ENCODE data around the gene ATP5ME. TPM values are rescaled to one million over a fixed set of nuclear protein-coding genes. Genes with fewer than 3 reads are reported as not detected.

ATP5ME gene
- polyA plus RNA-seq, 1 of the 3 experiments (the other 2 are of a cell fraction): 1,185 TPM

DNA sequence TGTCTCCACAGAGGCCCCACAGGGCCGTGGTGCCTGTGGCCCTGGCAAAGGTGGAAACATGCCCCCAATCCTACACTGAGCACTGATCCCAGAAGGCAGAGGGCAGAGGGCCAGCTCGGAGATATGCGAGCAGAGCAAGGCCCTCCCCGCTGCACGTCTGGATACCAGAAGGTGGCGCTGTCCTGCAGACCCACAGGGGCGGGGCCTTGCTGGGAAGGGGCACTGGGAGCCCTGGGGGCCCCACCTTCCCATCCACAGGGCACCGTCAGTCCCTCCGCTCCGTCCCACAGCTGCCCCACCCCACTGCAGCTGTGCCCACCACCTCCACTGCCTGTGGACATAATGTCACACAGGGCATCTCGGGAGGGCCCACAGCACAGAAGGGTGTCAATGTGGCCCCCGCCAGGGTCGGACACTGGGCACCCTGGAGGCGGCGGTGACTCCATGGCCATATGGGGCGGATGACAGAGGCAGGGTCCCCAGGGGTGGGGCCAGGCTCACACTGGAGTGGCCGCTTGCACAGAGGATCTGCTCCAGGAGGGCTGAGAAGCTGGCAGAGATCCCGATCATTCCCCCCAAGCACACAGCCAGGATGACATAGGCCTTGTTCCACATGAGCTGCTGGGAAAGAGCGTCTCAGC, 10.0 kb upstream of the ATP5ME start:
- POLR2A ChIA-PET: interaction anchor here (0.5 to 1.6 kb wide), 4 partner anchors 9 to 369 kb away, joined by 3 to 8 read pairs (median 4); partner anchors contain the start of genes ATP5ME and MYL5
- Histone ChIP-seq H3K79me2 (ENCODE audit: insufficient read depth) (no peaks in the 10 kb centered on the region), H3F3A (replicated peaks; ENCODE audit: insufficient read depth) (peaks cover 11% of the 10 kb centered on the region), H3K4me1 (ENCODE audit: control insufficient read depth in 1 of 2, insufficient read depth in 2 of 2, low read depth in 1 of 2, low read length in 1 of 2) (peaks cover 13 to 38% of the 10 kb centered on the region in 2 experiments; a peak in 3 of 4 replicates), H3K4me2 (no peak overlapping the region; the same call in 1 of the 2 replicates), H2AFZ (ENCODE audit: low read depth) (no peak overlapping the region), H3K27me3 (ENCODE audit: insufficient read depth) (no peaks in the 10 kb centered on the region), H3K4me3 (ENCODE audit: low read depth in 2 of 2, low read length in 1 of 2) (peak overlapping the region in 1 of 2 experiments; percentile 36; a peak in 1 of 4 replicates), H3K36me3 (replicated peaks in 1 of 2; ENCODE audit: control insufficient read depth in 1 of 2, insufficient read depth in 2 of 2, low read length in 1 of 2) (no peaks in the 10 kb centered on the region), H3K27ac (ENCODE audit: low read depth in 2 of 2, low read length in 1 of 2) (peak overlapping the region in 1 of 2 experiments; percentile 62; a peak in 2 of 4 replicates), H3K9me3 (no peaks in the 10 kb centered on the region), H3K9ac (no peak overlapping the region), H4K20me1 (ENCODE audit: insufficient read depth) (no peaks in the 10 kb centered on the region), H3K9me2 (no peaks in the 10 kb centered on the region)
- 6% methylated on average over 7 of the region's 19 CpGs for WGBS (ENCODE audit: low lambda C conversion rate)
- DNase-seq: peak; percentile 90
- no peak for TF ChIP-seq NRF1 (IDR thresholded peaks at IDR 0.05; ENCODE audit: low read depth, low read length)
- peak; percentile 49 for TF ChIP-seq RAD21 (IDR thresholded peaks at IDR 0.05; ENCODE audit: low read length)
- TF ChIP-seq, protein P1, sequence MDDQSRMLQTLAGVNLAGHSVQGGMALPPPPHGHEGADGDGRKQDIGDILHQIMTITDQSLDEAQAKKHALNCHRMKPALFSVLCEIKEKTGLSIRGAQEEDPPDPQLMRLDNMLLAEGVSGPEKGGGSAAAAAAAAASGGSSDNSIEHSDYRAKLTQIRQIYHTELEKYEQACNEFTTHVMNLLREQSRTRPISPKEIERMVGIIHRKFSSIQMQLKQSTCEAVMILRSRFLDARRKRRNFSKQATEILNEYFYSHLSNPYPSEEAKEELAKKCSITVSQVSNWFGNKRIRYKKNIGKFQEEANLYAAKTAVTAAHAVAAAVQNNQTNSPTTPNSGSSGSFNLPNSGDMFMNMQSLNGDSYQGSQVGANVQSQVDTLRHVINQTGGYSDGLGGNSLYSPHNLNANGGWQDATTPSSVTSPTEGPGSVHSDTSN (IDR thresholded peaks at IDR 0.05): peak; percentile 6; the same call in 1 of the 2 replicates
- TF ChIP-seq SMC3 (IDR thresholded peaks at IDR 0.05; ENCODE audit: low read depth, low read length): peak; percentile 36
- TF ChIP-seq, protein P2, sequence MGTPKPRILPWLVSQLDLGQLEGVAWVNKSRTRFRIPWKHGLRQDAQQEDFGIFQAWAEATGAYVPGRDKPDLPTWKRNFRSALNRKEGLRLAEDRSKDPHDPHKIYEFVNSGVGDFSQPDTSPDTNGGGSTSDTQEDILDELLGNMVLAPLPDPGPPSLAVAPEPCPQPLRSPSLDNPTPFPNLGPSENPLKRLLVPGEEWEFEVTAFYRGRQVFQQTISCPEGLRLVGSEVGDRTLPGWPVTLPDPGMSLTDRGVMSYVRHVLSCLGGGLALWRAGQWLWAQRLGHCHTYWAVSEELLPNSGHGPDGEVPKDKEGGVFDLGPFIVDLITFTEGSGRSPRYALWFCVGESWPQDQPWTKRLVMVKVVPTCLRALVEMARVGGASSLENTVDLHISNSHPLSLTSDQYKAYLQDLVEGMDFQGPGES (IDR thresholded peaks at IDR 0.05; ENCODE audit: low read depth, low read length): no peak
- TF ChIP-seq, protein P3, sequence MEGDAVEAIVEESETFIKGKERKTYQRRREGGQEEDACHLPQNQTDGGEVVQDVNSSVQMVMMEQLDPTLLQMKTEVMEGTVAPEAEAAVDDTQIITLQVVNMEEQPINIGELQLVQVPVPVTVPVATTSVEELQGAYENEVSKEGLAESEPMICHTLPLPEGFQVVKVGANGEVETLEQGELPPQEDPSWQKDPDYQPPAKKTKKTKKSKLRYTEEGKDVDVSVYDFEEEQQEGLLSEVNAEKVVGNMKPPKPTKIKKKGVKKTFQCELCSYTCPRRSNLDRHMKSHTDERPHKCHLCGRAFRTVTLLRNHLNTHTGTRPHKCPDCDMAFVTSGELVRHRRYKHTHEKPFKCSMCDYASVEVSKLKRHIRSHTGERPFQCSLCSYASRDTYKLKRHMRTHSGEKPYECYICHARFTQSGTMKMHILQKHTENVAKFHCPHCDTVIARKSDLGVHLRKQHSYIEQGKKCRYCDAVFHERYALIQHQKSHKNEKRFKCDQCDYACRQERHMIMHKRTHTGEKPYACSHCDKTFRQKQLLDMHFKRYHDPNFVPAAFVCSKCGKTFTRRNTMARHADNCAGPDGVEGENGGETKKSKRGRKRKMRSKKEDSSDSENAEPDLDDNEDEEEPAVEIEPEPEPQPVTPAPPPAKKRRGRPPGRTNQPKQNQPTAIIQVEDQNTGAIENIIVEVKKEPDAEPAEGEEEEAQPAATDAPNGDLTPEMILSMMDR (IDR thresholded peaks at IDR 0.05): peak; percentile 80
- no peak; the same call in 1 of the 2 replicates for TF ChIP-seq POLR2AphosphoS5 (IDR thresholded peaks at IDR 0.05; ENCODE audit: low read depth, low read length)
- CTCF ChIA-PET: interaction anchor here (0.5 to 2.3 kb wide), 29 partner anchors 8 to 303 kb away, joined by 3 to 22 read pairs (median 4); partner anchors contain the start of genes ATP5ME, IDUA and MYL5

DNA sequence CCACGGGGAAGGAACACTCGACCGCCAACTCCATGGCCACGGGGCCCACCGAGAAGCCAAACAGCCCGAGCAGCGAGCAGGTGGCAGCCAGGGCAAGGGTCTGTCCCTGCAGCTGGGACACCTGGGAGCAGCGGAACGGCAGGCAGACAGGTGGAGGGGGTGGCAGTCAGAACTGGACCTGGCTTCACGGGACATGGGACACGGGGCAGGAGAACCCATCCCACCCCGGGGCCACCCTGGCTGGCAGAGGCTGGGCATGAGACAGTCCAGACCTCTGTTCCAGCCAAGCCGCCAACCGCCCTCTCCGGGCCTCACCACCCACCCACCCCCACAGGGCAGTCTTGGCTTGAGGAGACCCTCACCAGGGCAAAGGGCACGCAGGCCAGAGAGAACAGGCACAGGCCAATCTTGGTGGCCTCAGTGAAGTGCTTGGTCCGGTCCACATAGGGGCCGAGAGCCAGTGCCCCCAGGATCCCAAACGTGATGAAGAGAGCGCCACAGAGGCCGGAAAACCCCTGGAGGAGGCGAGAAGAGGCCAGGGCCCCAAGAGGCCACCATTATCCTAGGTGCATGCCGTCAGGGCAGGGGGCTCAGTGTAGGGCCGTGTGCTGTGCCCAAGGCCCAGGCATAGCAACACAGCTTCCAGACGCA, 9.3 kb upstream of the ATP5ME start:
- Histone ChIP-seq H3K79me2 (ENCODE audit: insufficient read depth) (no peaks in the 10 kb centered on the region), H3K9me2 (no peaks in the 10 kb centered on the region), H3F3A (replicated peaks; ENCODE audit: insufficient read depth) (peaks cover 11% of the 10 kb centered on the region), H3K4me3 (ENCODE audit: low read depth in 2 of 2, low read length in 1 of 2) (no peak overlapping the region), H3K9me3 (no peaks in the 10 kb centered on the region), H2AFZ (ENCODE audit: low read depth) (no peak overlapping the region), H3K4me1 (ENCODE audit: control insufficient read depth in 1 of 2, insufficient read depth in 2 of 2, low read depth in 1 of 2, low read length in 1 of 2) (peaks cover 13 to 38% of the 10 kb centered on the region in 2 experiments; a peak in 3 of 4 replicates), H4K20me1 (ENCODE audit: insufficient read depth) (no peaks in the 10 kb centered on the region), H3K27ac (ENCODE audit: low read depth in 2 of 2, low read length in 1 of 2) (peak overlapping the region in 1 of 2 experiments; percentile 62; a peak in 2 of 4 replicates), H3K9ac (no peak overlapping the region), H3K36me3 (replicated peaks in 1 of 2; ENCODE audit: control insufficient read depth in 1 of 2, insufficient read depth in 2 of 2, low read length in 1 of 2) (no peaks in the 10 kb centered on the region), H3K27me3 (ENCODE audit: insufficient read depth) (no peaks in the 10 kb centered on the region), H3K4me2 (no peak overlapping the region)
- ChIA-PET POLR2A (interaction anchor here (1.6 kb wide), 1 partner anchor 8 kb away, joined by 8 read pairs; the partner anchor contains the start of genes ATP5ME and MYL5), CTCF (interaction anchor here (0.5 to 2.3 kb wide), 22 partner anchors 9 to 304 kb away, joined by 3 to 22 read pairs (median 4); partner anchors contain the start of genes ATP5ME, IDUA and MYL5)
- DNase-seq: no peak
- 92% methylated on average over 14 of the region's 25 CpGs for WGBS (ENCODE audit: low lambda C conversion rate)
- TF ChIP-seq YY1 (IDR thresholded peaks at IDR 0.05; ENCODE audit: low read depth) (no peak), RFX5 (IDR thresholded peaks at IDR 0.05; ENCODE audit: low read length) (no peak), FOSL2 (IDR thresholded peaks at IDR 0.05; ENCODE audit: borderline replicate concordance, low read depth) (no peak), FOXM1 (IDR thresholded peaks at IDR 0.05; ENCODE audit: low read depth) (no peak)
- TF ChIP-seq, protein P1 (IDR thresholded peaks at IDR 0.05): no peak; the same call in 1 of the 2 replicates
- TF ChIP-seq, protein P4, sequence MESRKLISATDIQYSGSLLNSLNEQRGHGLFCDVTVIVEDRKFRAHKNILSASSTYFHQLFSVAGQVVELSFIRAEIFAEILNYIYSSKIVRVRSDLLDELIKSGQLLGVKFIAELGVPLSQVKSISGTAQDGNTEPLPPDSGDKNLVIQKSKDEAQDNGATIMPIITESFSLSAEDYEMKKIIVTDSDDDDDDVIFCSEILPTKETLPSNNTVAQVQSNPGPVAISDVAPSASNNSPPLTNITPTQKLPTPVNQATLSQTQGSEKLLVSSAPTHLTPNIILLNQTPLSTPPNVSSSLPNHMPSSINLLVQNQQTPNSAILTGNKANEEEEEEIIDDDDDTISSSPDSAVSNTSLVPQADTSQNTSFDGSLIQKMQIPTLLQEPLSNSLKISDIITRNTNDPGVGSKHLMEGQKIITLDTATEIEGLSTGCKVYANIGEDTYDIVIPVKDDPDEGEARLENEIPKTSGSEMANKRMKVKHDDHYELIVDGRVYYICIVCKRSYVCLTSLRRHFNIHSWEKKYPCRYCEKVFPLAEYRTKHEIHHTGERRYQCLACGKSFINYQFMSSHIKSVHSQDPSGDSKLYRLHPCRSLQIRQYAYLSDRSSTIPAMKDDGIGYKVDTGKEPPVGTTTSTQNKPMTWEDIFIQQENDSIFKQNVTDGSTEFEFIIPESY (IDR thresholded peaks at IDR 0.05; ENCODE audit: borderline replicate concordance, low read depth): no peak
- TF ChIP-seq, protein P2 (IDR thresholded peaks at IDR 0.05; ENCODE audit: low read depth, low read length): no peak

Measured in SK-N-SH (cell line).